ENCODE measurements around the gene ETFA. TPM values are rescaled to one million over a fixed set of nuclear protein-coding genes. Genes with fewer than 3 reads are reported as not detected.
A peak's percentile ranks its signal among the peaks of the same experiment; 100 is the strongest.
"Not testable (repeated sequence)": the region's sequence is repeated elsewhere in the genome, so short reads cannot be mapped to it uniquely, and the experiment has no call there.

ETFA gene
- total RNA-seq, 1 donor from 2014 or later: 498 TPM

DNA sequence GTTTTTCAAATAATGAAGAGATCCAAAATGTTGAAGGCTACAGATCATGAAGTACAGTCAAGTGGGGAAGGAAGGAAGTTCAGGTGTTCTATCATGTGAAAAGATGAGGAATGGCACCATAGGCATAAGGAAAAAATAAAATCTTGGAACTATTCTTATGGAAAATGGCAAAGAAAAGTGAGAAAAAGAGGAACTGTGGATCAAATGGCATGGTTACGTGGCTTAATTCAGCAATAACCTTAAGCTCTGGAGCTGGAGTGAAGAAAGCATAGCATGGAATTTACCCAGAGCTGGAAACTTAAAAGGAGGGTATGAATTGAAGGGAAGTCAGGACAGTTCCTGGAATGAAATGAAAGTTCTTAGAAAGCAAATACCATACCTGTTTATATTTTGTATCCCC lies 14.4 kb downstream of the ETFA start:
- ATAC-seq (no peak), DNase-seq (ENCODE audit: missing footprints) (no peak)
- intact Hi-C loops (cut with DNase I): no loop called here

DNA sequence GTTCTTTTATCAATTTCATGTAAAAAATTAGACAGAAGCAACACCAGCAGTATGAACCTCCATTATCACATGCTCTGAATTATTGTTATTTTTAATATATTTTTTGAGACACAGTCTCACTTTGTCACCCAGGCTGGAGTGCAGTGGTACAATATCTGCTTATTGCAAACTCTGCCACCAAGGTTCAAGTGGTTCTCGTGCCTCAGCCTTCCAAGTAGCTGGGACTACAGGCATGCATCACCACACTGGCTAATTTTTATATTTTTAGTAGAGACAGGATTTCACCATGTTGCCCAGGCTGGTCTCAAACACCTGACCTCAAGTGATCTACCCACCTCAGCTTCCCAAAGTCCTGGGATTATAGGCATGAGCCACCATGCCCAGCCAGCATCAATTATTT lies 16.8 kb downstream of the ETFA start:
- intact Hi-C loops (cut with DNase I); DNase-seq (ENCODE audit: missing footprints); ATAC-seq: not testable (repeated sequence)

DNA sequence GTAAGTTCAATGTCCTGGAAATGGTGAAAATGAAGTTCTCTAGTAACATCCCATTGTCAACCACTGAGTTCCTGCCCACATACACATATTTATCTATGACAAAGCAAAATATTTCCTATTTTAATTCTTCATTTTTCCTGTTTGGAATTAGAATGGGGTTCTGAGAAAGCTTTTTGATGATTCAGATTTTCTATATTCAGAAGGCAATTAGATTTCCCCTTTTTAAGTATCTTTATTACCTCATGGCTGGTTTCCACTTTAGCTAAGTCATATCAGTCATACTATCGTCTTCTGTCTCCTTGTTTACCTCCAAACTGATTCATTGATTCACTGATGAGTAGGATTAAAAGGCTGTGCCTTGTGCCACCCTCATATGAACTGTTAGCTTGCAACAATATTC lies 17.9 kb downstream of the ETFA start:
- DNase-seq (ENCODE audit: missing footprints) (no peak), ATAC-seq (no peak)
- intact Hi-C loops (cut with DNase I): no loop called here

DNA sequence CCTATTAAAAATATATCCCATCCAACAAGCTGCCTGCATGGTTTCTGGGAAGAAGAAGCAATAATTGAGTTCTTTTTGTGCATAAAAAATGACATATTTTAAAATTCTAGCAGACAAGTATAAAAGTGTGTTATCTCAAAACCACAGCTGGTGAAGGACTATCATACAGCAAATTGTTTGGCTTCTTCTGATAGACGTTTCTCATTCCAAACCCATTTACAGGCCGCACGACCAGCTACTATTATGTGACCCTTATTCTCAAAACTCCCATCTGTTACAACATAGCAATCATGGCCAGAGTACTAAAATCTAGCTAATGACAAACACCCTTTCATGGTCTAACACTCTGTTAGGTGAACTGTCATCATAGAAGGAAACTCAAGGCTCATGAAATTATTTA lies 21.7 kb downstream of the ETFA start:
- intact Hi-C loops (cut with DNase I): no loop called here

DNA sequence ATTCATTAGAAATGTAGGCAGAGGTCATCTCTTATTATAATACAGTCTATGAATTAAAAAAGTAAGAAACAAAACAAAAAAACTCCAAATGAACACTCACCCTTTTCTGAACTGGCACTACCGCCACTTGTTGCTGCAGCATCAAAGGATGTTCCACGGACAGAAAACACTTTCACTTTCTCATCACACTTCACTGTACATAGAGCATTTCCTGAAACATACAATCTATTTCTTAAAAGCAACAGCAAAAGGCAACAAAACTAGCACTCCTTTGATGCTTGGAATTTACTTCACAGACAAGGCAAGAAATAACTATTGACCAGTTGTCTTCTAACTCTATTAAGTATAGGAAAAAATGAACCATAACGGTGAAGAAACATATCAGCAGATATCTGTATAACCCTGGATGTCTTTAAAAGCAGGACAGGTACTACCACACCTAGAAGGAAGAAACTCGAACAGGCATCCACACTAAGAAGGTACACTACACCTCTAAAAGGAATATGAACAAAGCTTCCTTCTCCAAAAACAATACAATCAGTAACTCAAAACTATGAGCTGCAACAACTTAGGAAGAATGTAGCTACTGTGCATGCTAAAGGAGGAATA lies 24.9 kb downstream of the ETFA start:
- intact Hi-C loops (cut with DNase I): loop anchor here (2.0 kb wide), 1 partner anchor 96 kb away; no protein-coding TSS in a partner anchor
- ATAC-seq: no peak
- no peak for DNase-seq (ENCODE audit: missing footprints)

More for the DNA sequence above, 21.7 kb downstream of the ETFA start:
- no peak for ATAC-seq
- DNase-seq (ENCODE audit: missing footprints): no peak

DNA sequence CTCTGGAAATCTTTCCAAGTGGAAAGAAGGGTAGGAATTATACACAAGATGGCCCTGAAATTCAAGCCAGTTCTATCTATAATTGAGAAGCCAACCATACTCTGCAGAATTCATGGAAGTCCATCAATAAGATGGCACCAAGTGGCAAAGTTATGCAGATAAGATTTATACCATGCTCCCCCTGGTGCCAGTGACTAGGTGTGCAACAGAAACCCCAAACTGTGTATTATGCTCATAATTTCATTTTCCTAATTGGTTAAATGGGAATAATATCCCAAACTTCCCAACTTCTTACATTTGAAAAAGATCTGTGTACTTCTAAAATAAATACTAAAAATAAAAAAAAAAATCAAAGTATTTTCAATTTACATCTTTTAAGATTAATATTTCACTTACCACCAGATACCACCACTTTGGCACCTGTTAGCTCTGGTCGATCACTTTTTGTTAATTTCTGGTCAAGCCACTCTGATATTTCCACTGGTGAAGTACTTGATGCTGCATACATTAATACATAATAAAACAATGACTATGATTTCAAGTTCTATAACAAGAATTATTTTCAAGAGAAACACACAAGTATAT lies 25.9 kb downstream of the ETFA start:
- intact Hi-C loops (cut with DNase I): no loop called here
- DNase-seq (ENCODE audit: missing footprints) (no peak), ATAC-seq (no peak)

DNA sequence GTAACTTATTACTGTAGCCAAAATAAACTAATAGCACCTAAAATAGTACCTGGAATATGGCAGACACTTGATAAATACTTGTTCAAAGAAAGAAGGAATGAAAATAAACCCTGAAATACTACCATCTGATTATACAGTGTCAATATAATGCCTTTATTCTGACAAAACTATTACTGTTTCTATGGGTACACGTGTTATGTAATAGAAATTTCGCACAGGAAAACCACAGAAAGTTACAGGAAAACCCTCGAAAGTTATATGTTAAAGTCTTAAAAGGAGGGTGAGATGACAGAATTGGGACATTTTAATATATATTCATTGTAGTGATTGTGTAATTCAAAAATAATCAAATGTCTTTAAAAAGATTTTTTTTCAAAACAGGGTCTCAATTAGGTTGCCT lies 28.8 kb downstream of the ETFA start:
- intact Hi-C loops (cut with DNase I): no loop called here
- DNase-seq (ENCODE audit: missing footprints) (no peak), ATAC-seq (no peak)

DNA sequence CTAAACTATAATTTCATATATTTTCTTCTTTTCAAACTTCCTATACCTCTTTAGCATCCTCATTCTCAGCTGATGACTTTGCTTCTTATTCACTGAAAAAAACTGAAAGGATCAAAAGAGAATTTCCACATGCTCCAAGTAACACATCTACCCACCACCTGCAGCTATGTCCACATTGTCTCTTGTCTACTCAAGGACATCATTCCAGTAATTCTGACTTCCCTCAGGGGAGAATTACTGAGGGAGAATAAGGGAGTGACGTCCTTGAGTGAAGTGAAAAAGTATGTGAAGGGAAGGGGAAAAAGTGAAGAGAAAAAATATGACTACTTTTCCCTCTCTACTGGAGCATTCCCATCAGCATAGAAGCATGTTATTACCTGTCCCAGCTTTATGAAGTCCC lies 32.6 kb downstream of the ETFA start:
- no peak for ATAC-seq
- intact Hi-C loops (cut with DNase I): no loop called here

DNA sequence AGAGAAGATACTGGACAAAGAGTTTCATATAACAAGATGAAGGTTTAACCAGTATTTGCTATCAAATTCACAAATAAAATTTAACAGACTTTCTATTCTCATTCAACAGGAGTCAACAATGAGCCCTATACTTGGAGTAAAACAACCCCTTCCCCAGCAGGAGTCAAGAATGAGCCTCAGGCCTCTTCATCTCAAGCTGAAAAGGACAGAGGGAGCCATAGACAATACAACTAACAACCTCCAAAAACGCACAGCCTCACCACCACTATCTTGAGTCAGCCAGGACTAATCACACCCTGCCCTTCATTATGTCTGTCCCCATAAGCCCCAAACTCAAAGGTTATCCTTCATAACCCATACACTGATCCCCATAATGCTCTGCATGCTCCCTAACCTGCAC lies 36.4 kb downstream of the ETFA start:
- ATAC-seq (no peak), DNase-seq (ENCODE audit: missing footprints) (no peak)
- intact Hi-C loops (cut with DNase I): no loop called here

More for the DNA sequence above, 32.6 kb downstream of the ETFA start:
- DNase-seq (ENCODE audit: missing footprints): no peak

DNA sequence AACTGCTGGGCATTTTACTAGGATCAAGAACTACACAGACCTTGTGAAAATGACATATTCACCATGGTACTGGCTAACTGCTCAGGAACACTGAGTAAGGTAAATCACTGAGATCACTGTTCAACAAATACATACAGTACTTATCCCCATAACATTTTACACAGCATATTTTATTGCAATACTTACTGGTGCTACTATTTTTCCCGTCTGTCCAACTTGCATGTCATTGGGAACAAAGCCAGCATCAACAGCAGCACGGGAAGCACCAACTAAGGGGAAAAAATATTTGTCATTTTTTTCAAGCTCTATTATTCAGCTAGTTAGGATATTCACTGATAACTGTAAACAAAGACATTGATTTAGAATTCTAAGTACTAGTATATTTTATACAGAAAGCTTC lies 37.0 kb downstream of the ETFA start:
- ATAC-seq (no peak), DNase-seq (ENCODE audit: missing footprints) (no peak)
- intact Hi-C loops (cut with DNase I): no loop called here

DNA sequence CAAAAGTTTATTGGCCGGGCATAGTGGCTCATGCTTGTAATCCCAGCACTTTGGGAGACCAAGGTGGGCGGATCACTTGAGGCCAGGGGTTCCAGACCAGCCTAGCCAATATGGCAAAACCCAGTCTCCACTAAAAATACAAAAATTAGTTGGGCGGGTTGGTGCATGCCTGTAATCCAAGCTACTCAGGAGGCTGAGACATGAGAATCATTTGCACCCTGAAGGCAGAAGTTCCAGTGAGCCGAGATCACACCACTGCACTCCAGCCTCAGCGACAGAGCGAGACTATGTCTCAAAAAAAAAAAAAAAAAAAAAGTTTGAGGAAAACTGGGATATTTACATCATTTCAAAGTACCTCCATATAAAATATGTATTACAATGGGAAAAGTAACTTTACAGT lies 40.4 kb downstream of the ETFA start:
- intact Hi-C loops (cut with DNase I): no loop called here
- DNase-seq (ENCODE audit: missing footprints): no peak
- no peak for ATAC-seq

DNA sequence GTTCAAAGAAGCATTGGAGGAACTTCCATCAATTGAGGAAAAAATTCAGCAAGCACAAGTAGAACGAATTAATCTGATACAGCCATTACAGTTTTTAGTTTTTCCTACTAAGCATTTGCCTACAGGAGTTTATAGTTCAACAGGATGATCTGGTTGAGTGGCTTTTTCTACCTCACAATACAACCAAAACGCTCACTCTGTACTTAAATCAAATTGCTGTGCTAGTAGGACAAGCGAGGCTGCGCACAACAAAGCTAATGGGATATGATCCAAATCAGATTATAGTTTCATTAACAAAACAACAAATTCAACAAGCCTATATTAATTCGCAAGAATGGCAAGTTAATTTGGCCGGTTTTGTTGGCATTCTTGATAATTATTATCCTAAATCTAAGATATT lies 44.2 kb downstream of the ETFA start:
- no peak for ATAC-seq

DNA sequence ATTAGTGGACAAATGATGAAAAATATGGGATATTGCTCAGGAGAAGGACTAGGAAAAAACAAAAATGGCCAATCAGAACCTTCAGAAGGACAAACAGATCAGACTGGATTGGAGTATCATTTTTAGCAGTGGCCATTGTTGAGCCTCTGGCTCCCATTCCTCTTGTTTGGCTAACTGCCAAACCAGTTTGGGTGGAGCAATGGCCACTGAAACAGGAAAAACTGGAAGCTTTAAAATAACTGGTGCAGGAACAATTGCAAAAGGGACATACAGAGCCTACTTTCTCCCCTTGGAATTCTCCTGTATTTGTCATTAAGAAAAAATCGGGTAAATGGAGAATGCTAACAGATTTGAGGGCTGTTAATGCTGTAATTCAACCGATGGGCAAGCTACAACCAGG lies 45.5 kb downstream of the ETFA start:
- DNase-seq (ENCODE audit: missing footprints); ATAC-seq; intact Hi-C loops (cut with DNase I): not testable (repeated sequence)

More for the DNA sequence above, 44.2 kb downstream of the ETFA start:
- intact Hi-C loops (cut with DNase I): no loop called here
- DNase-seq (ENCODE audit: missing footprints): no peak

DNA sequence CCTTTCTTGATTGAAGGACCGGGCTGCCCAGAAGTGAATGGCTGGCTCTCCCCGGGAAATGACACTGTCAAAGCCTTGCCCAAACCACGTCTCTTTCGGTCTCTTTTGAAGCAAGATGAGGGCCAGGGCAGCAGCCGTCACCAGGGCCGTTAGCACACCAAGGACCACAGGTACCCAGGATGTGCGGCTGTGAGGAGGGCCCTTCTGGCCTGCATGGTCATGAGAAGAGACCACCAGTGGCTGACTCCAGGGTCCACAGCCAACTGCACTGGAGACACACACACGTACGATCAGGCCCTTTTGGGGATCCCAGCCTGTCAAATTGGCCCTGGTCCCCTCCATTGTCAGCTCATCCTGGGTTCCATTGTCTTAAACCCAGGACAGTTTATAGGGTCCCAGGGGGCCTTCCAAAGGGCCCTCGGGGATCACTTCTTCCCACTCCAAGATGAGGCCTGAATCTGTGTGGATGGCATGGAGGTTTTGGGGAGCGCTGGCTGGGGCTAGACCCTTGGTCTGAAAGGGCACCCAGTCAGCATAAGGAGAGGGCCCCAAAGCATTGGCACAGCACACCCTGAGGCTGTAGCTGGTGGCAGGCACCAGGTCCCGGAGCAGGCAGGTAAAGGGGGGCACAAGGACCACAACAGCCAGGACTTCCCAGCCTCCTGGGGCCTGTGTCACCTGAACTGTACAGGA lies 50.9 kb downstream of the ETFA start:
- no peak for ATAC-seq
- DNase-seq (ENCODE audit: missing footprints): no peak
- intact Hi-C loops (cut with DNase I): no loop called here

DNA sequence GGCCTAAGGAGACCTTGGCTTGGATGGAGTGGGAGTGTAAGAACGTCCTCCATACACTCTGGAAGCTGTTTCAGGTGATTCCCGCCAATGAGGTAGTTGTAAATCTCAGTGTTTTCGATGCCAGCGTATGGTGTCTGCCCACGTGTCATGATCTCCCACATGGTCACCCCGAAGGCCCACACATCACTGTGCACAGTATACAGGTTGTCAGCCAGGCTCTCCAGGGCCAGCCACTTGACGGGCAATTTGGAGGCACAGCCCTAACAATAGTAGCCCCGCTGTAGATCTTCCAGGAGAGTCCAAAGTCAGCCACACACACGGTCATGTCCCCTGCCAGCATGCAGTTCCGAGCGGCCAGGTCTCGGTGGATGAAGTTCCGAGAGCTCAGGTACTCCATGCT lies 51.9 kb downstream of the ETFA start:
- intact Hi-C loops (cut with DNase I): no loop called here
- no peak for ATAC-seq

DNA sequence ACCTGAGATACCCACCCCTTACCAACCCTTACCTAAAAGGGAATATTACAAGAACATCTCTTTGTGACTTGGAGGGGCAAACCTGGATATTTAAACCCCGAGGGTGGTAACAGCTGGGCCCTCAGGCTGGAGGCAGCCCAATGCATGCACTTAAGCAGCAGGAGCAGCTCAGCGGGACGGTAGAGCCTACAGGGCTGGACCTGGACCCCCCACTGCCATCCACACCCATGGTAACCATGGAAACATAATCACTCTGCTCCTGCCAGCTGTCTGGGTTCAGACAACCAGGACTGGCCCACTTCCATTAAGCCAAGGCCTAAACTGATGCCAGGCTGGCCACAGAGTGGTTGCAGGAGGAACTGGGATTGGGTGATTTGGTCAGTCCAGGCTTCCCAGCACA lies 52.8 kb downstream of the ETFA start:
- ATAC-seq: no peak
- DNase-seq (ENCODE audit: missing footprints): peak; percentile 53
- intact Hi-C loops (cut with DNase I): no loop called here

More for the DNA sequence above, 51.9 kb downstream of the ETFA start:
- DNase-seq (ENCODE audit: missing footprints): peak; percentile 64

DNA sequence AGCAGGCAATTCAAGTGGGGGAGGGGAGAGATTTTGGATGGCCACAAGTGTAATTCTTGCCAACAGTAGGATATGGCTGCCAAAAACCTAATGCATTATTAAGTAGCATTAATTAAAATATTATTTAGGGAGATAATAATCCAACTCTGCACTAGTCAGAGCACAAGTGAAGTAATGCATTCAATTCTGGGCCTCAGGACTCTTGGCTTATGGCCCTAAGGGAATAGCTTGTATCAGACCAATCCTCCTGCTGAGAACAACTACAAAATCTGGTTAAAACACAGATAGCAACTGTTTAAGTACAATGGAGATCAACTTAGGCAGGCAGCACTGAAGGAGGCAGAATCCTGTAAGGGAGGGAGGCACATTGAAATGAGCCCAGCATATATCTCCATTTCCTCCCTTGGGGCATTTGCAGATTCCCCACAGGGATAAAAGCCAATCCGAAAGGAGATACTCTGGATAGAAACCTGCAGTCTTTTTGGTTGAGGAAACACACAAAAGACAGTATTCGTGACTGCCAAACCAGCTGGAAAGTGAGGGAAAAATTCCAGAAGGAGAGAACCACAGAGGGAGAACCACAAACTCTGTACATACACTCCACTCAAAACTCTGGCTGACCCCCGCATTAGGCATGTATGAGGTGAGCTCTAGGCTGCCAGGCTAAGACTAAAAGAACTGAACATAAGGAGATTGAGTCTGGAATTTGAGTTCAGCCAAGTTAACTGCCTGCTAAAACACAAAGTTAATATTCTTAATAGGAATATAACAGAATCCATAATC lies 57.4 kb downstream of the ETFA start:
- DNase-seq (ENCODE audit: missing footprints) (no peak), ATAC-seq (no peak)
- intact Hi-C loops (cut with DNase I): no loop called here

DNA sequence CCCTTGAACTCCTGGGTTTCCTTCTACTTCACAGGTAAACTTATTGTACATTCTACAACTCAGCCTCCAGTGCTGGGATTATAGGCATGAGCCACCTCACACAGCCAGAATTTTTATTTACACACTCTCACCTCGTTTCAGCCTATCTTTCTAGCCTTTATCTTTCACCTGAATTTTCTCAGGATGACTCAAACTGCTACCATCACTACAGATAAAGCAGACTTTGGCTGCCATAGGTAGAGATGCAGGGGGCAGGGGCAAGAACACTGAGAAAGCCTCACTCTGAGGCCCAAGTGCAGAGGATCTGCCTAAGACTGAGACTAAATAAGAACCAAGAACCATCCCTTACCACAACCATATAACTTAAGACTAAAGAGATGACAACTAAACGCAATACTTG lies 59.0 kb downstream of the ETFA start:
- intact Hi-C loops (cut with DNase I): no loop called here
- DNase-seq (ENCODE audit: missing footprints) (no peak), ATAC-seq (no peak)

DNA sequence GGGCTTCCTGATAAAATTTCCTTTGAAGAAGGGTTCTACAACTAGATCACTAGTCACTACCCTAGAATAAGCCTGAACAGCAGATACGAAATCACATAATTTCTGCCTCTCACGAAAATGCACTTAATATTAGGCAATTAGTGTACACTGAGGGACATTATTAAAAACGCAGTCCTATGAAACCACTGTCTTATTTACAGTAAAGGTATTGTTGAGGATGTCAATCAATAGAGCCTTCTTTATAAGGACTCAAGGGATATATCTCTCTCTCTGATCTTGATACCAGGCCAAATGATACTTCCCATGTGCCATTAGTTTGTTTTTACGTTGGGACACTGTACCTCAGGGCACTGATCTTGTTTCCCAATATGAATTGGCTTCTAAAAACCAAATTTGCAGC lies 59.6 kb downstream of the ETFA start:
- ATAC-seq (no peak), DNase-seq (ENCODE audit: missing footprints) (no peak)
- intact Hi-C loops (cut with DNase I): no loop called here
